Ovary (tissue), 3 donors: Measurements from ENCODE around the gene ERO1A.

Experiments used
- POLR2A ChIP-seq: fragments of 450-650 bp; IDR thresholded peaks from one replicate; pipeline ENCODE4 v1.6.1; 2017; ENCODE audit warnings: antibody characterized with exemption, mild to moderate bottlenecking, moderate library complexity
- TF ChIP-seq, protein P1 (sequence below), 3 donors: fragments of 450-650 bp in 2 of 3; fragments of 200-600 bp in 1 of 3; IDR thresholded peaks; one replicate each; pipeline versions ENCODE4 v1.5.1 to v1.8.0; 2016 to 2022; ENCODE audit warnings: antibody characterized with exemption in 3 of 3, mild to moderate bottlenecking in 1 of 3
- donor health status: DM: no; HTN: no; CAD: no.

DNA sequence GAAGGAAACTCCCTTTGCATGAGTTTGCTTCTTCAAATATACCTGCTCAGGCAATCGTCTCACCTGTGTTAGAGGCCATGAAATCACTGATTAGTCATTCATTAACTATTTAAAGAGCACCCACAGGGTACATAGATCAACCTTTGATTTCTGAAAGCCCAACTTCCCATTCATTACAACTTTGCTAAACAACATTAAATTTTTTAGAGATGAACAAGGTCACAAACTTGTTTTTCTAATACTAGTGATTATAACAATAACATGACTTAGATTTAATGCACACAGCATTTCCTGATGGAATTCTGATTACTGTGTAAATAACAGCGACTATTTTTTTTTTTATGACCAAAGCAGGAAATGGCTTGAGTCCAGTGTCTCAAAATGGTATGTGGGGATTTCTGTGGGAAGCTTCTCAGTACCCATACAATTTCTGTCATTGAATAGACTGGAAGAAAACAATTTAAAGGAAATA, 5.4 kb upstream of the ERO1A start:
- TF ChIP-seq, protein P1, sequence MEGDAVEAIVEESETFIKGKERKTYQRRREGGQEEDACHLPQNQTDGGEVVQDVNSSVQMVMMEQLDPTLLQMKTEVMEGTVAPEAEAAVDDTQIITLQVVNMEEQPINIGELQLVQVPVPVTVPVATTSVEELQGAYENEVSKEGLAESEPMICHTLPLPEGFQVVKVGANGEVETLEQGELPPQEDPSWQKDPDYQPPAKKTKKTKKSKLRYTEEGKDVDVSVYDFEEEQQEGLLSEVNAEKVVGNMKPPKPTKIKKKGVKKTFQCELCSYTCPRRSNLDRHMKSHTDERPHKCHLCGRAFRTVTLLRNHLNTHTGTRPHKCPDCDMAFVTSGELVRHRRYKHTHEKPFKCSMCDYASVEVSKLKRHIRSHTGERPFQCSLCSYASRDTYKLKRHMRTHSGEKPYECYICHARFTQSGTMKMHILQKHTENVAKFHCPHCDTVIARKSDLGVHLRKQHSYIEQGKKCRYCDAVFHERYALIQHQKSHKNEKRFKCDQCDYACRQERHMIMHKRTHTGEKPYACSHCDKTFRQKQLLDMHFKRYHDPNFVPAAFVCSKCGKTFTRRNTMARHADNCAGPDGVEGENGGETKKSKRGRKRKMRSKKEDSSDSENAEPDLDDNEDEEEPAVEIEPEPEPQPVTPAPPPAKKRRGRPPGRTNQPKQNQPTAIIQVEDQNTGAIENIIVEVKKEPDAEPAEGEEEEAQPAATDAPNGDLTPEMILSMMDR (IDR thresholded peaks at IDR 0.05): no peak
- no peak for TF ChIP-seq POLR2A
